Ascending aorta (tissue), 2 donors: ENCODE results near the gene COLEC12. TPM values are rescaled to one million over a fixed set of nuclear protein-coding genes. Genes with fewer than 3 reads are reported as not detected.

Source experiments
- DNase-seq, 2 donors: peaks; one replicate each; pipeline ENCODE4 v3.0.0-alpha.2; 2019; ENCODE audit warnings: low spot score in 2 of 2
- H3K27ac ChIP-seq, 2 donors: fragments of 200-600 bp; sonication (generic); one replicate each; pipeline ENCODE4 v1.5.1; 2016 to 2017; ENCODE audit warnings: mild to moderate bottlenecking in 1 of 2
- H3K27me3 ChIP-seq: fragments of 200-600 bp; sonication (generic); one replicate; pipeline ENCODE4 v1.5.1; 2017
- H3K36me3 ChIP-seq, 2 donors: fragments of 200-600 bp; sonication (generic); one replicate each; pipeline ENCODE4 v1.5.1; 2016
- H3K4me1 ChIP-seq, 2 donors: fragments of 200-600 bp; sonication (generic); one replicate each; pipeline ENCODE4 v1.5.1; 2016 to 2017; ENCODE audit warnings: mild to moderate bottlenecking in 1 of 2
- H3K4me3 ChIP-seq, 2 donors: fragments of 200-600 bp; sonication (generic); one replicate each; pipeline ENCODE4 v1.5.1; 2016 to 2017; ENCODE audit warnings: mild to moderate bottlenecking in 1 of 2
- H3K9me3 ChIP-seq, 2 donors: fragments of 200-600 bp; sonication (generic); one replicate each; pipeline ENCODE4 v1.5.1; 2016
- intact Hi-C: fragments of 100-400 bp; cut with DNase I; formaldehyde crosslinking; loops from one replicate; pipeline ENCODE4 v1.15.1; 2023
- total RNA-seq: library from RNA; depleted of rRNA; stranded (reverse); fragments of >200 nt; gene quantifications from one replicate; pipeline ENCODE4 v1.1.0, GENCODE V29; 2016
- TF ChIP-seq, protein P1 (sequence below), 3 experiments: fragments of 200-600 bp in 2 of 3; fragments of 450-650 bp in 1 of 3; sonication (generic) in 2 of 3; IDR thresholded peaks; one replicate each; pipeline ENCODE4 v1.5.1; 2016 to 2019; ENCODE audit warnings: antibody characterized with exemption in 3 of 3, mild to moderate bottlenecking in 1 of 3, moderate library complexity in 1 of 3

COLEC12 gene
- total RNA-seq, 1 donor from 2014 or later = 9.5 TPM

DNA sequence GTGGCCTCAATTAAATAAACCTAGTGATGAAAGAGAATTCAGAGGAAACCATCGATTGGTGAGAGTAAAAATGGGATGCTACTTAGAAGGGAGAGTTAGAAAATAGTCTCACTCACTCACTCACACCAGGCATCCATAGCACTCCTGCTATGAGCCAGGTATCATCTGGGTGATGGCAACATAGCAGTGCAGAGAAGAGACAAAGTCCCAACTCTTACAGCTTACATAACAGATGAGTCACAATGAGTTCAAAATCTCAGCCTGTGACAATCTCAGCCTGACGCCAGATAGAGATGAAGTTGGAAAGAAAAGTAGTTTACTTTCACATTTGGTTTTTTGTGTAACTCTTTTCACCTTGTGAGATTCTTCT lies 177.3 kb downstream of the COLEC12 start:
- intact Hi-C loops = no loop called here
- Histone ChIP-seq H3K36me3 (no peaks in the 10 kb centered on the region), H3K27me3 (no peaks in the 10 kb centered on the region), H3K4me3 (no peak overlapping the region), H3K27ac (no peak overlapping the region), H3K4me1 (peaks cover 0 to 12% of the 10 kb centered on the region in 2 donors), H3K9me3 (no peaks in the 10 kb centered on the region)
- no peak for DNase-seq
- TF ChIP-seq, protein P1, sequence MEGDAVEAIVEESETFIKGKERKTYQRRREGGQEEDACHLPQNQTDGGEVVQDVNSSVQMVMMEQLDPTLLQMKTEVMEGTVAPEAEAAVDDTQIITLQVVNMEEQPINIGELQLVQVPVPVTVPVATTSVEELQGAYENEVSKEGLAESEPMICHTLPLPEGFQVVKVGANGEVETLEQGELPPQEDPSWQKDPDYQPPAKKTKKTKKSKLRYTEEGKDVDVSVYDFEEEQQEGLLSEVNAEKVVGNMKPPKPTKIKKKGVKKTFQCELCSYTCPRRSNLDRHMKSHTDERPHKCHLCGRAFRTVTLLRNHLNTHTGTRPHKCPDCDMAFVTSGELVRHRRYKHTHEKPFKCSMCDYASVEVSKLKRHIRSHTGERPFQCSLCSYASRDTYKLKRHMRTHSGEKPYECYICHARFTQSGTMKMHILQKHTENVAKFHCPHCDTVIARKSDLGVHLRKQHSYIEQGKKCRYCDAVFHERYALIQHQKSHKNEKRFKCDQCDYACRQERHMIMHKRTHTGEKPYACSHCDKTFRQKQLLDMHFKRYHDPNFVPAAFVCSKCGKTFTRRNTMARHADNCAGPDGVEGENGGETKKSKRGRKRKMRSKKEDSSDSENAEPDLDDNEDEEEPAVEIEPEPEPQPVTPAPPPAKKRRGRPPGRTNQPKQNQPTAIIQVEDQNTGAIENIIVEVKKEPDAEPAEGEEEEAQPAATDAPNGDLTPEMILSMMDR (IDR thresholded peaks at IDR 0.05) = no peak

DNA sequence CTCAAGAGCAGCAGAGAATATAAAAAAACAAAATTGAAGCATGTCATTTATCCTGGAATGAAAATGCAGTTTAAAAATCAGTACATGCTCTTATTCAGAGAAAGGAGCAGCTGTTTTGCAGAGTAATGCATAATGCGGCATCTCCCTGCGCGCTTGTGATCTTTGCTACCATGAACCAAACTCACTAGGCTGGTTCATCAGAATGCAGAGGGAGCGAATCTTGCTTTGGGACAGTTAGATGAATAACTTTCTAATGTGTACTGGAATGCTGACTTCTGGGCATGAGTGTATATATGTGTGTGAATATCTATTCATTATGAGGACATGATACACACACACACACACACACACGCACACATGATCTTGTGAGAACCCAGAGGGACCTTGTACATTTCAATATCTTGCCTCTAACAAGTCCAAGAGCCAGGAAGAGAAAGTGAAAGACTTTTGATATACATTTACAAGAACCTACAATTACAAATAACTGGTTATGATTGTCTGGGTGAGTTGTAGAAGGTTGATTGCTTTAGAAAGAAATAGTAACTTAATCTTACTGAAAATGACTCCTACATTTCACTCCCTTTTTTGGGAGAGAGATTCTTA lies 178.5 kb downstream of the COLEC12 start:
- intact Hi-C loops = no loop called here
- Histone ChIP-seq H3K4me1 (peaks cover 0 to 12% of the 10 kb centered on the region in 2 donors), H3K27me3 (no peaks in the 10 kb centered on the region), H3K4me3 (no peak overlapping the region), H3K27ac (no peak overlapping the region), H3K9me3 (no peaks in the 10 kb centered on the region), H3K36me3 (no peaks in the 10 kb centered on the region)
- TF ChIP-seq, protein P1 (IDR thresholded peaks at IDR 0.05) = no peak
- no peak for DNase-seq

- peaks cover 0 to 12% of the 10 kb centered on the region in 2 donors for H3K4me1 ChIP-seq
- H3K4me3 ChIP-seq = peak overlapping the region in 1 of 2 donors; percentile 19
- no peaks in the 10 kb centered on the region for H3K36me3 ChIP-seq
- DNase-seq = no peak
- no peak overlapping the region for H3K27ac ChIP-seq
- no peaks in the 10 kb centered on the region for H3K27me3 ChIP-seq
- intact Hi-C loops = no loop called here
- TF ChIP-seq, protein P1 (IDR thresholded peaks at IDR 0.05) = no peak
- H3K9me3 ChIP-seq = no peaks in the 10 kb centered on the region
Observed at GRCh38 chr18:320155-320554, 180.3 kb downstream of the COLEC12 start.

- intact Hi-C loops = no loop called here
- Histone ChIP-seq H3K27me3 (no peaks in the 10 kb centered on the region), H3K27ac (no peak overlapping the region)
Observed at GRCh38 chr18:319720-320119, 180.8 kb downstream of the COLEC12 start.

DNA sequence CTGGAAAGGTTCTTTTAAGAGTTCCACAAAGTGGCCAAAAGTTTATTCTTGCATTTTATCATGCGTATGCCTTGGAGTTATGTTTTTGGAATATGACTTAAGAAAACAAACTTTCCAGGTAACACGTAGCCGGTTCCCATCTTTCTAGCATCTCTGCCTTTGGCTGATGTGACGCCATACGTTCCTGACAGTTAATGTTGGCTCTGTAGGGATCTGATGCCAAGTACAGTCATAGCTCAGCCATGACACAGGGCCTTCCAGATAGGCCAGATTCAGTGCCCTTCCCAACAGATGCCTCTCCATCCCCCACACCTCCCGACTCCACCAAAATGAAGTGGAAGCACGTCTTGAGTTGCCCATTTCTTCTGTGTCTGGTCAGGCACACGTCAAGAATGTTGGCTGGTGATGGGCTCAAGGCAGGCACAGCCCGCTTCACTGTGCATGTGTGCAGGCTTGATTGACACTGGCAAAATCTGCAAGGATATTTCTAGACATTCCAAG lies 181.7 kb downstream of the COLEC12 start:
- Histone ChIP-seq H3K27me3 (no peaks in the 10 kb centered on the region), H3K9me3 (no peaks in the 10 kb centered on the region), H3K4me1 (peaks cover 0 to 12% of the 10 kb centered on the region in 2 donors), H3K4me3 (no peak overlapping the region), H3K36me3 (no peaks in the 10 kb centered on the region), H3K27ac (no peak overlapping the region)
- no peak for DNase-seq
- intact Hi-C loops = no loop called here
- TF ChIP-seq, protein P1 (IDR thresholded peaks at IDR 0.05) = no peak

More at GRCh38 chr18:319720-320119, 180.8 kb downstream of the COLEC12 start:
- Histone ChIP-seq H3K4me1 (peaks cover 0 to 12% of the 10 kb centered on the region in 2 donors), H3K36me3 (no peaks in the 10 kb centered on the region), H3K4me3 (peak overlapping the region in 1 of 2 donors; percentile 19), H3K9me3 (no peaks in the 10 kb centered on the region)
- no peak for DNase-seq
- TF ChIP-seq, protein P1 (IDR thresholded peaks at IDR 0.05) = no peak
